Measurements from ENCODE around the gene AXL.
"Not testable (repeated sequence)": the region's sequence is repeated elsewhere in the genome, so short reads cannot be mapped to it uniquely, and the experiment has no call there.

Gene AXL

DNA sequence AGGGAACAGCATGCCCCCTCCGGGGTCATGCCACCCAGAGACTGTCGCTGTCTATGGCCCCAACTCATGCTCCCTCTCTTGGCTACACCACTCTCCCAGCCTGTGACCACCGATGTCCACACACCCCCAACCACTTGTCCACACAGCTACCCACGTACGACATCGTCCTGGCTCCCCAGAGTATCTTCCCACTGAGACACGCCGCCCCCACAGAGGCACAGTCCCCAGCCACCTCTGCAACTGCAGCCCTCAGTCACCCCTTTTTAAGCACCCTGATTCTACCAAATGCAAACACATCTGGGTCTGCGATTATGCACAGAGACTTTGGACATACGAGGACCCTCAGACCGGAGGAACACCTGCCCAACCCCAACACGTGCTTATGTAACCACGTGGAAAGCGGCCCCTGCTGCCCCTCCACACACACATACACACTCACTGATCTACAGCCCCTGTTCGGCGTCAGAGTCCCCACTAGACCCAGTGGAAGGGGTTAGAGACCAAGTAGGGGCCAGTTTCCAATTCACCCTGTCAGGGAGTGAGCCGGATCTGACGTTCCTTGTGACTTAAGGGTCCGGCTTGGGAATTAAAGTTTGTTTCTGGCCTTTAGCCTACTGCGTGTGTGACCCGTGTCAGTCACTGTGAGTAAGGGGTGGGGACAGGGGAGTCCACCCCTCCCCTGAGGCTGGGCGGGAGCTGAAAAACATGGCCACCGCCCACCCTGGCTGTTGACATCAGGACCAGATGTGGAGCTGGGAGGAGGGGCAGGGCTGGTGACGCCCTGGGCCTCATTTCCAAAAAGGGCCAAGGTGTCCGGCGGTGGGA, 11.9 kb upstream of the AXL start:
- DNase-seq = no peak

DNA sequence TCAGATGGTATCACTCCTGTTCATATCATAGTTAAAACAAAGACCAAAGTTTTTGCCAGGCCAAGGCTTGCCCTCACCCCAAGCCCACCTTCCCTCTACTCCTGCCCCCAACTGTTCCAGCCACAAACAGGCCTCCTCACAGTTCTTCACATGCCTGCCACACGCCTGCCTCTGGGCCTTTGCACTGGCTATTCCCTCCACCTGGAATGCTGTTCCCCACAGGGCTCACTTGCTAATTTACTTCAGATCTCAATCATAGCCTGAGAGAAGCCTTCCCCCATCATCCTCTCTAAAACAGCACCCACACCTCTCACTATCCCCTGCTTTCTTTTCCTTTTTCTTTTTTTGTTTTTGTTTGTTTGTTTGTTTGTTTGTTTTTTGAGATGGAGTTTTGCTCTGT, 4.9 kb upstream of the AXL start:
- no peak for DNase-seq

DNA sequence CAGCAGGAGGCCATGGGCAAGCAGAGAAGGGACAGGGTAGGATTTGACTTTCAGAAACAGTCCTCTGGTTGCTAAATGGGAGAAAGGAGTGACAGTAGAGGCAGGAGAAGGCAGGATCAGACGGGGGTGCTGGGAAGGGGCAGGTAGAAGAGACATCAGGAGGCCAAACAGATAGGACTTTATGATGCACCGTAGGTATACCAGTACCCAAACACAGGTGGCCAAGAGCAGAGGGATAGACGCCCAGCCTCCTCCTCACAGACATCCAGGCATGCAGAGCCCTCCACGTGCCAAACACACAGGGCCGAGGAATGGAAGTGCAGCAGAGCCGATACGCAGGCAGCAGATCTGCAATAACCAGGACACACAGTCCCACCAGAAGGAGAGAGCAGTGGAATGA, 1.3 kb upstream of the AXL start:
- no peak for DNase-seq

DNA sequence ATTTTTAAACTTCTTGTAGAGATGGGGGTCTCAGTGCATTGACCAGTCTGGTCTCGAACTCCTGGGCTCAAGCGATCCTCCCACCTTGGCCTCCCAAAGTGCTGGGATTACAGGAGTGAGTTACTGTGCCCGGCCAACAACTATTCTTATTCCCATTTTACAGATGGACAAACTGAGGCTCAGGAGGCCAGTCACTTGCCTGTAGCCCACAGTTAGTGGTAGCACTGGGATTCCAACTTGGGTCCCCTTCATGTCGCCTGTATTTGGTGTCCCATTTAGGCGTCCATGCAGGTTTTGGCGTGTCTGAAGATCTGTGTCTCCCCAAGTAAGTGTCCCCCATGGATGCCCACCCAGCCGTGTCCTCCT, 791 bp upstream of the AXL start:
- no peak for DNase-seq

DNA sequence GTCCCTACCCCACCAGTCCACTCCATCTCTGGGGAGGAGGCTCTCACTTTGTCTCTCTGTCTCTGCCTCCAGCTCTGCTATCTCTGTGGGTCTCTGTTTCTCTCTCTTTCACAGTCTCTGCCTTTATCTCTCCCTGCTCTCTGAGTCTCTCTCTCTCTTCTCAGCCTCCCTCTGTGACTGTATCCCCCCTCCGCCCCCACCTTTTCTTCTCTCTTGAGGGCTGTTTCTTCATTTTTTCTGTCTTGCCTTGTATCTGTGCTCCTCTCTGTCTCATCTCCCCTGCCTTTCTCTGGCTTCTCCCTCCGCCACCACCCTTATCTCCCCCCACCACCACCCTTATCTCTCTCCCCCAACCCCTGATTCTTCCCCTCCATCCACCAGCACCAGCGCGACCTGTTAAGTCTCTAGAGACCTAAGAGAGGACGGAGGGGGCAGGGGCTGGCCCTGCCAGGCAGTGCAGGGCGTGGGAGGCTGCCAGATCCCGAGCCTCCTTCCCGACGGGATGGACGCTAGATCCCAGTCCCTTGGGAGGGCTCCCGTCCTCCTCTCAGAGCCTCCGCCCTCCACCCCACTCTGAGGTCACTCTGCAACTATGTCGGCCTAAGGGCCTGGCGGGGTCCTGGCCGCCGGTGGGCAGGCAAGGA, 1.0 kb downstream of the AXL start:
- no peak for DNase-seq

DNA sequence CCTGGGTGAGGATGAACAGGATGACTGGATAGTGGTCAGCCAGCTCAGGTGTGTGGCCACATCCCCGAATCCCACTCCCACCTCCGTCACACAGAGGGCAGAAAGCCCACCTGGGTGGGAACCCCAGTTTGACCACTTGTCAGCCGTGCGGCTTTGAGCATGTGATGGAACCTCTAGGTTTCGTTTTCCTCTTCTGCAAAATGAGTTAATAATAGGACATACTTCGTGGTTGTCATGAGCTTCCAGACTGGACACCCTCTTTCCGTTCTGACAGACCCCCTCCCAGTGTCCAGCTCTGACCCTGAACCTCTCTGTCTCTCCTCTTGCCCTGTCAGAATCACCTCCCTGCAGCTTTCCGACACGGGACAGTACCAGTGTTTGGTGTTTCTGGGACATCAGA, 1.8 kb downstream of the AXL start:
- no peak for DNase-seq

DNA sequence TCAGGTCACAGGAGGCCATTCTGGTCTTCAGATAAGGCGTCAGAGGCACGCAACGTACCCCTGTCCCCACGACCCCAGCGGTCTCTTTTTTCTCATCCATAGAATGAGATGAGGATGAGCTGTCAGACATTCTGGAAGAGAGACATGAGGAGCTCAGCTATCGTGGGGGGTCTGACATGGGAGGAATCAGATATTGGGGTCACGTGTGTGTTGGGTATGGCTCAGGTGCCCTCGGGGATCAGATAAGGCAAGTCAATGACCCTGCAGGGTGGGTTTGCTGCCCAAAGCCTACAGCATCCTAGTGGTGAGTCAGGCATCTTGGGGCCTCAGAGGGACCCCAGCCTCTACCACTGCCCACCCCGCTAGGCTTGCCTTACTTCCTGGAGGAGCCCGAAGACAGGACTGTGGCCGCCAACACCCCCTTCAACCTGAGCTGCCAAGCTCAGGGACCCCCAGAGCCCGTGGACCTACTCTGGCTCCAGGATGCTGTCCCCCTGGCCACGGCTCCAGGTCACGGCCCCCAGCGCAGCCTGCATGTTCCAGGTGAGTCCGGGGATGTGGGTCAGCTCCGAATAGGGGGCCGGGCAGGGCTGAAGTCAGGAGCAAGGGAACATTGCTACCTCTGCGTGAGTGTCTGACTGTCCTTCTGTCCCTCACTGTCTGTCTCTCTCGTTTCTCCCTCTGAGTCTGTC, 2.6 kb downstream of the AXL start:
- DNase-seq = no peak

DNA sequence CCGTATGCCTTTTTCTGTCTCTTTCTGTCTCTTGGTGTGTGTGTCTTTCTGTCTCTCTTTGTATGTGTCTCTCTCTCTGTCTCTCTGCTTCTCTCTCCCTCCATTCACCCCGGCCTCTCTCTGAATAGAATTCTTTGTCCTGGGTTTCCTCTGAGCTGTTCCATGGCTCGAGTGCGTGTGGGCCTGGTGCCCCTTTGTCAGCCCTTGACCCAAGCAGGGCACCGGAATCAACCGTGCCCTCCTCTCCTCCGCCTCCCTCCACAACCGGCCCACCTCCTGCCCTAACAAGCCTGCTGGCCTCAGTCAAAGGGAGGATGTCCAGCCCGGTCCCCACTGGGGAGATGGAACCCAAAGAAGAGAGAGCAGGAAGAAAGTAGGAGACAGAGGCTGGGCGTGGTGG, 3.2 kb downstream of the AXL start:
- DNase-seq = no peak

DNA sequence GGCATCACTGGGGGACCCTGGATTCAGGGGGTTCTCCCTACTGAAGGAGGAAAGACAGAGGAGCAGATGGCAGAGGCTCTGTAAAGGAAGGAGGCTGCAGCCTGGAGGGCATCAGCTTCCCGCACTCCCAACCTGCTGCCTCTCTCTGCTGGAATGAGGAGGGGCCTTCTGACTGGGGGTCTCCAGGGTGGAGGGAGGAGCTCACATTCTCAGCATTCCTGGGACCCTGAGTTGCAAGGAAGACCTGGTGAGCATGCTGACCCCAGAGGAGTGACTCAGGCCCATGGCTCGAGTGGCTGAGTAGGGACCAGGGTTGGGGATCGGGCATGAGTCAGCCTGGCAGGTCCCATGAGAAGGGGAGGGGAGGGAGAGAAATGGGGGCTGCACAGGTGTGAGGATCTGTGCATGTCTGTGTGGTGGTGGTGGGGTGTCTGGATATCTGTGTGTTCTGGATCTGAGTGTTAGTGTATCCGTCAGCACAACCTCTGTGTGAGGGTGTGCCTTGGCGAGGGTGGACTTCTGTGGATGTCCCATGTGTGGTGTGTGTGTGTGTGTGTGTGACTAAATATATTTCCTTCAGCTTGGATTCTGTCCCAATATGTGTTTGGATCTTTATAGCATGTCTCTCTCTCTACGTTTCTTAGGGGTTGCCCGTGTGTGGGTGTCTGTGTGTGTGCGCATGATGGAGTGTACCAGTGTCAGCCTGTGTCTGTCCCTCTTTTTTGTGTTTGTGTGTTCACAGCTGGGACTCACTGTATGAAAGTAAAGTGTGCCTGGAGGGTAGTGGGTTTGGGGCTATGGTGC, 4.6 kb downstream of the AXL start:
- DNase-seq = no peak

DNA sequence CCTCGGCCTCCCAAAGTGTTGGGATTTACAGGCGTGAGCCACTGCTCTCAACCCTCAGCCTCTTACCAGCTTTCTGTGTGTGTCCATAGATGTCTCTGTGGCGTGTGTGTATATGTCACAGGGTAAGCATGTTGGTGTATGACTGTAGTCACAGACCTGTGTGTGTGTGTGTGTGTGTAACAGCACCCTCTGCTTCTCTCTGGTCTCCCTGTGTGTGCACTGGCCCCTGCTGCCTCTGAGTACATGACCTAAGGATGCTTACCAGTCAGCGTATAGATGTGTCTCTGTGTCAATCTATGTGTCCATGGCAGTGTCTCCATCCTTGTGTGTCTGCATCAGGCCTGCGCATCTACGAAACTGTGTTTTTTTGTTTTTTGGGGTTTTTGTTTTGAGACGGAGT, 5.6 kb downstream of the AXL start:
- DNase-seq = no peak

DNA sequence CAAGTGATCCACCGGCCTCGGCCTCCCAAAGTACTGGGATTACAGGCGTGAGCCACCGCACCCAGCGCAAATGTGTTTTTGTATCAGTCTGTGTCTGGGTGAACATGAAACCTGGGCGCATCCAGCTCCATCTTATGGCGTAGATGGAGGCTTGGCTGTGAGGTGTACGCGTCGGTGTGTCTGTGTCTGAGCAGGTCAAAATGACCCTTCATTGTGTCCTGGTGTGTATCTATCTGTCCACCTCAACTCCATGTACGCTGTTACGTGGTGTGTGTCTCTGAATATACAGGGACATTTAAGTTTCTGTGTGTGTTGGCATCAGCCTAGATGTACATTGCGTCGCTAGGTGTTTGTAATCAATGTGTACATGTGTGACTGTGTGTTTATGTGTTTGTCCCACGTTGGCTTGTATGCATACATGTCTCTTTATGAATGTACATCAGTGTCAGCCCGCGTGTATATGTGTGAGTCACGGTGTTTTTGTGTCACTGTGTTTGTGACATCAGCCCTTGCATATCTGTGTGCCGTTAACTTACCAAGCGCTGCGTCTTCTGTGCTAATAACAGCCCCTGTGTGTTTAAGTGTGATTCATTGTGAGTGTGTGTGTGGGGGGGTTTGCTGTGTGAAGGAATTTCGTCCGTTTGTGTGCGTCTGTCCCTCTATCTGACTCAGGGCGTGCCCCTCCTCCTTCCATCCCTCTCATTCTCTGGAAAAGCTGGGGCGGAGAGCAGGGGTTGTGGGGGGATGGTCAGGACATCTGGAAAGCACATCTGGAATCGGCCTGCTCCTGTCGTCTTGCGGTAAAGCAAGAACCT, 6.4 kb downstream of the AXL start:
- no peak for DNase-seq

DNA sequence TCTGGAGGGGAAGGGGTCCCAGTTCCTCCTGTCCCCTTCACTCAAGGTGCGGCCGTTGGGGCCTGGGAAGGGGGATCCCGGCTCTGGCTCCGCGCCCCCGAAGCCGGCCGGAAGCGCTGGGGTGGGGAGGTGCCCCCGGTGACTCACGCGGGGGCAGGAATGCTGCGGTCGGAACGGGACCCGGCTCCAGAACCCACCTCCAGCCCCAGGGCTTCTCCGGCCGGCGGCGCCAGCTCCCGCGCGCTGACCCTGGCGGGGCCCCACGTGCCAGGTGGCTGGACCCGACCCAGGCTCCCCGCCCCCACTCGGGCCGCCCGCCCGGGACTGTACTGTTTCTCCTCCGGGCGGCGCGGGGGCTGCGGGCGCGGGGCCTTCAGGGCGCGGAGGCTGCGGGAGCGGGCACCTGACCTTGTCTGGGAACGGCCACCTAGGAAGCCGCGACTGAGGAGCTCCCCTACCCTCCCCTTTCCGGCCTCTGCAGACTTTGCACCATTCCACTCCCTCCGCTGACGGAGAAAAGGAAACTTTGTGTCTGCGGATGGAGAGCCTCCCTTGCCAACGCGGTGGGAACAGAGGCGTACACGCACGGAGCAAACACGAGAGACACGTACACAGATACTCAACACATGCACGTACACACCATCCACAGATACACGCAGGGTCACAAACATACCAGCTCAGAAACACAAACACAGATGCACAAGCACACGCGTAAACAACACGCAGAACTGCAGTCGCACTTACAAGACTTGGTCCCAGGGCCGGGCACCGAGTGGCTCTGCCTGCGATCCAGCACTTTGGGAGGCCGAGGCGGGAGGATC, 7.2 kb downstream of the AXL start:
- peak; percentile 65 for DNase-seq

DNA sequence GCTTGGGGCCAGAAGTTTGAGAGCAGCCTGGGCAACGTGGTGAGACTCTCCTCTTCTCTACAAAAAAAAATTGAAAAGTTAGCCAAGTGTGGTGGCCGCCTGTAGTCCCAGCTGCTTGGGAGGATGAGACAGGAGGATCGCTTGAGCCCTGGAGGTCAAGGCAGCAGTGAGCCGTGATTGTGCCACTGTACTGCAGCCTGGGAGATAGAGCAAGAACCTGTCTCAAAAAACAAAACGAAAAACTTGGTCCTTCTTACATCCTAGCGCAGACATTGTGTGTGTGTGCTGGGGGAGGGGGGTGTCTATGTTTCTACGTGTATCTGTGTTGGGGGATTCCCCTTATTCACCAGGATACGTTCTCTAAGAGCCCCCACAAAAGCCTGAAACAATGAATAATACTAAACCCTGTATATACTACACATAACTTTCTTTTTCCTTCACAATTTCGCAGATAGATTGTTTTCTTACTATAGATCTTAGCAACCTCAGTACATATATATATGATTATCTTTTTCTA, 7.9 kb downstream of the AXL start:
- DNase-seq = peak; percentile 29

DNA sequence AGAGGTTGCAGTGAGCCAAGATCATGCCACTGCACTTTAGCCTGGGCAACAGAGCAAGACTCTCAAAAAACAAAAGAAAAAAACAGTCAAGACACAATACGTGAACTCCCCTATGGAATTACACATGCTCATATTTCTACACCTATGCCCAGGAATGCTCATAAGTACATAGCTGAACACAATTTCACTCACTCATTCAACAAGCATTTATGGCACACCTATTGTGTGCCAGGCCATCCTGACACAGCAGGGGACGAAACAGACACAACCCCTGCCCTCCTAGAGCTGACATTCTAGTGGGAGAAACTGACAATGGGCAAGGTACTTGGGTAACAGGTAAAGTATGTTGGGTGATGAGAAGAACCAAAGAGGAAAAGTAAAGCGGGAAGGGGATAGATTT, 9.5 kb downstream of the AXL start:
- no peak for DNase-seq

DNA sequence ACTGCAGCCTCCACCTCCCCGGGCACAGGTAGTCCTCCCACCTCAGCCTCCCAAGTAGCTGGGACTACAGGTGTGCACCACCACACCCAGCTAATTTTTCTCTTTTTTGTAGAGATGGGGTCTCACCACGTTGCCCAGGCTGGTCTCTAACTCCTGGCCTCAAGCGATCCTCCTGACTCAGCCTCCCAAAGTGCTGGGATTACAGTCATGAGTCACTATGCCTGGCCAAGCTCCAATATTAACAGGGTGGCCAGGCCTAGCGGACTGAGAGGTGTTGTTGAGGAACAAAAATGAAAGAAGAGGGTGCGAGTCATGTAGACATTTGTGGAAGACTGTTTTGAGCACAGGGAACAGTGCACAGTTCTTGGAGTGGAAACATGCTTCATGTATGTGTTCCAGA, 10.3 kb downstream of the AXL start:
- not testable (repeated sequence) for DNase-seq

DNA sequence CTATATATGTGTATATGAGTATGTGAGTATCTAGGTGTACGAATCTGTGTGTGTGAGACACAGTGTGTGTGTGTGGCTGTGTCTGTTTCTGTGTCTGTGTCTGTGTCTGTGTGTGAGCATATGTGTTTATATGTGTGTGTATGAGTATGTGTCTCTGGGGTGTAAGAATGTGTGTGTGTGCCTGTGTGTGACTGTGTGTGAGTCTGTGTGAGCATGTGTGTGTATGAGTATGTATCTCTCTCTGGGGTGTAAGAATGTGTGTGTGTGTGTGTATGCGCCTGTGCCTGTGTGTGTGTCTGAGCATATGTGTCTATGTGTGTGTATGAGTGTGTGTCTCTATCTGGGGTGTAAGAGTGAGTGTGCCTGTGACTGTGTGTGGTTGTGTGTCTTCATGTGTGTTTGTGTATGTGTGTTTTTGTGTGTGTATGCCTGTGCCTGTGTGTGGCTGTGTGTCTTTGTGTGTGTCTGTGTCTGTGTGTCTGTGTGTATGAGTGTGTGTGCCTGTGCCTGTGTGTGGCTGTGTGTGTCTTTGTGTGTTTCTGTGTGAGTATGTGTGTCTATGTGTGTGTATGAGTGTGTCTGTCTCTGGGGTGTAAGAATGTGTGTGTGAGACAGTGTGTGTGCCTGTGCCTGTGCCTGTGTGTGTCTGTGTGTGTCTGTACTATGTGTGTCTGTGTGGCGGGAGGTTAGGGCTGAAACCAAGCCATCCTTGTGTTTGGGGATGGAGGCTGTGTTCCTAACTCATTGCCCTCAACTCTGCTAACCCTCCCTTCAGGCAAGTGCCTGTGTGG, 11.2 kb downstream of the AXL start:
- DNase-seq = no peak

DNA sequence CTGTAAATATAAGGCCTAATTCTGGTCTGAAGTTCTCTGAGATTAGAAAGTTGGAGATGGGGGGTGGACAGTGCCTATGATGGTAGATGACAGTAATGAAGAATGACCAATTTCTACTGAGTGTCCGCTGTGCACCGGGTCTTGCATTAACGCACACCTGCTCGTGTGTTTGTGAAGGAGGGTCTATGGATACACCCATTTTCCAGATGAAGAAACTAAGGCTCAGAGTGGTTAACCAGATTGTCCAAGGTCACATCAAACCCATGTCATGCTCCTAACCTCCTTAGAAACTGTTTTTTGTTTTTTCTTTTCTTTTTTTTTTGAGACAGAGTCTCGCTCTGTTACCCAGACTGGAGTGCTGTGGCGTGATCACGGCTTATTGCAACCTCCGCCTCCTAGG, 13.7 kb downstream of the AXL start:
- DNase-seq = no peak

DNA sequence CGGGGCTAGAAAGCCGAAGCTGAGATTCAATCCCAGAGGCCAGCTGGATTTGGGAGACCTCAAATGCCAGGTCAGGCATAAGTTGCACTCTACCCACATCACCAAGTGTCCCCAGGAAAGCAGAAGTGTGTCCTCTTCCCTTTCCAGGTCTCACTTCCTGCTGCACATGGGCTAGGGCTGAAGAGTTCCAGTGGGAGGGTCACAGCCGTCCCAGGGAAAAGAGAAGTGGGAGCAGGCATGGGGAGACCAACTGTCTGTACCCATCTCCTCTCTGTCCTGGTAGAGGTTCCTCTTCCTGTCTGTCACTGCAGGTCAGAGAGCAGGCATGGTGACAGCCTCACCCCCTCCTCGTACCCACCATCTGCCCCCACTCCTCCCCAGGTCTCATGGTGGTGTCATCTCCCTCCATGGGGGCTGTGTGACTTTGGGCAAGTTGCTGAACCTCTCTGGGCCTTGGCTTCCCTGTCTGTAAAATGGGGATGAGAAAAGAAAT, 14.8 kb downstream of the AXL start:
- DNase-seq = no peak

DNA sequence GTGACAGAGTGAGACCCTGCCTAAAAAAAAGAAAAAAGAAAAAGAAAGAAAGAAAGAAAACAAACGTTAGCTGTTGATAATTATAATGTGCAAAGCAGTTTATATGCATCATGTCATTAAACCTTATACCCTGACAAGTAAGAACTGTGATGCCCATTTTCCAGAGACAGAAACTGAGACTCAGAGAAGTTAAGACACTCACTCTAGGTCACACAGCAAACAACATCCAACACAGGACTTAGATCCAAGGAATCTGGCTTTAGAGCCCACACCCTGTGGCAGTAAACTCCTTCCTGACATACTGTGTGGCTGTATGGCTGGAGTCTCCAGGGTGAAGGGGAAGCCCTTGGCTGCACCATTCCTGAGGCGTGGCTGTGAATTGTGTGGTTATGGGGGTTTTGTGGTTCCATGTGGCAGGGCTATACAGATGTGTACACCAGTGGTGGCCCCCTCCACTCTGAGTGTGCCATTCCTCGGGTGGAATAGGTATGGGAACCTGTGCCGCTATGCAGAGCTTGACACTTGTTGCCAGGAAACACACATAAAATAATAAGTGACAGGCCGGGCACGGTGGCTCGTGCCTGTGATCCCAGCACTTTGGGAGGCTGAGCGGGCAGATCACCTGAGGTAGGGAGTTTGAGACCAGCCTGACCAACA, 15.6 kb downstream of the AXL start:
- no peak for DNase-seq

DNA sequence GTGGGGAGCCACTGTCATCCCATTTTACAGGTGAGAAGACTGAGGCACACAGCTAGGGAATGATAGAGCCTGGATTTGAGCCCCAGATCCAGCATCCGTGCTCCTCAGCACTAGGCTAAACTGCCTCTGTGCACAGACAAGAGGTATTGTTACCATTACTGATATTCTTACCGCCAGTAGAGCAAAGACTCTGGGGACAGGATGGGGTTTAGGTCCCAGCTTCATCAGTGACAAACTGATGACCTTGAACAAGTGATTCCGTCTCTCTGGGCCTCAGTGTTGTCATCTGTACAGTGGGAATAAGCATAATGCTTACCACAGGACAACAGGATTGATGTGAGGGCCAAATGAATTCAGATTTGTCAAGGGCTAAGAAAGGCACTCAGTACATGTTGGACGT, 16.5 kb downstream of the AXL start:
- no peak for DNase-seq

Data from stimulated activated CD8-positive, alpha-beta memory T cell treated with anti-CD3 and anti-CD28 coated beads, Interleukin-4, amount 100 ng/mL, for 48 hours (primary cell).